Central memory CD8-positive, alpha-beta T cell (primary cell): Measurements from ENCODE around the gene AKR1C8.
"Not testable (repeated sequence)": the region's sequence is repeated elsewhere in the genome, so short reads cannot be mapped to it uniquely, and the experiment has no call there.

ENCODE experiments used
- ATAC-seq: fragments of 150-1000 bp; cut with Tn5 transposase; replicated peaks from 2 replicates; pipeline ENCODE4 v1.10.0; 2022; ENCODE audit warnings: mild to moderate bottlenecking, moderate FRiP score, moderate number of reproducible peaks; ENCODE audit not compliant: poor library complexity, severe bottlenecking; ENCODE audit errors: extremely low read depth
- DNase-seq, 2 donors: peaks; one replicate each; pipeline ENCODE4 v3.0.0; 2021; ENCODE audit warnings: low spot score in 2 of 2
- H3K27ac Mint-ChIP-seq: one replicate; pipeline ENCODE4 v1.8.0; 2022; ENCODE audit warnings: low read depth, mild to moderate bottlenecking, moderate library complexity, mixed read lengths
- H3K27me3 Mint-ChIP-seq: one replicate; pipeline ENCODE4 v1.8.0; 2022; ENCODE audit warnings: mixed read lengths
- H3K36me3 Mint-ChIP-seq: one replicate; pipeline ENCODE4 v1.8.0; 2022; ENCODE audit warnings: mild to moderate bottlenecking, moderate library complexity, mixed read lengths; ENCODE audit not compliant: insufficient read depth
- H3K4me1 Mint-ChIP-seq: one replicate; pipeline ENCODE4 v1.8.0; 2022; ENCODE audit warnings: mixed read lengths
- H3K4me3 Mint-ChIP-seq: one replicate; pipeline ENCODE4 v1.8.0; 2022; ENCODE audit warnings: mild to moderate bottlenecking, moderate library complexity, mixed read lengths
- H3K9me3 Mint-ChIP-seq: one replicate; pipeline ENCODE4 v1.8.0; 2022; ENCODE audit warnings: mixed read lengths

Gene AKR1C8

DNA sequence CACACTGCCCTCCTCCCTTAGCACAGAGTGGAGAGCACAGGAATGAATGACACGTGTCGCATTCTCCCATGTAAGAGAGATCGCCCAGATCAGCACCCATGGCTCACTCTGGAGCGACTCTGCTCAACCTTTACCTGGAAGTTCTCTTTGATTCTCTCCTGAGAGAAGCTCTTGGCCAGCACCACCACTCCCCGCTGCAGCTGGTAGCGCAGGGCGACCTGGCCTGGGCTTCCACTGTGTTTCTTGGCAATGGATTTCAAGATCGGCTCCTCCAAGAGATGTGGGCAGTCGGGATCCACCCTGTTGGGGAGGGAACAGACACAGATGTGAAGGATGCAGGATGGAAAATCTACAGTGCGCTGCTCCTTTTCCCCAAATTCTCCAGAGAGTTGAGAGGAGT, 27.4 kb downstream of the AKR1C8 start:
- DNase-seq: no peak
- H3K27ac Mint-ChIP-seq: no peak overlapping the region
- H3K4me1 Mint-ChIP-seq: no peaks in the 10 kb centered on the region
- H3K36me3 Mint-ChIP-seq: no peaks in the 10 kb centered on the region
- peaks cover 9% of the 10 kb centered on the region for H3K9me3 Mint-ChIP-seq
- peaks cover 16% of the 10 kb centered on the region for H3K27me3 Mint-ChIP-seq
- H3K4me3 Mint-ChIP-seq: no peak overlapping the region
- no peak for ATAC-seq

DNA sequence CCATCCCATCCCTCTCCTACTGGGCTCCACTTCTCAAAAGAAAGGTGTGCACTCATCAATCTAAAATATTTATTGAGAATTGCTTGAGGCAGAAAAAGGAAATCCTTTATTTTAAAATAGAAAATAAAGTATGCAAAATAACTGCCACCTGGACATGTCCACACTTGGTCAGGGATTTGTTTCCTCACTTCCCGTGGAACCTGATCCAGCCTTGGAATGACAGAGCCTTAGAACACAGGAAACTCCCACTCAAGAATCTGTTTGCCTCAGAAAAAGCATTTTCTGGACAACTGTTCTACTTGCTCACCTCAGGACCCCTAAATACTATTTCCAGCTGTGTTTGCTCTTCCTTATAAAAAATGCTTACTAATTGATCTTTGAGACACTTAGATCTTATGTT, 29.0 kb downstream of the AKR1C8 start:
- H3K4me3 Mint-ChIP-seq: no peak overlapping the region
- ATAC-seq (no peak), DNase-seq (no peak)
- peaks cover 6% of the 10 kb centered on the region for H3K9me3 Mint-ChIP-seq
- H3K36me3 Mint-ChIP-seq: no peaks in the 10 kb centered on the region
- peaks cover 9% of the 10 kb centered on the region for H3K27me3 Mint-ChIP-seq
- no peaks in the 10 kb centered on the region for H3K4me1 Mint-ChIP-seq
- no peak overlapping the region for H3K27ac Mint-ChIP-seq

DNA sequence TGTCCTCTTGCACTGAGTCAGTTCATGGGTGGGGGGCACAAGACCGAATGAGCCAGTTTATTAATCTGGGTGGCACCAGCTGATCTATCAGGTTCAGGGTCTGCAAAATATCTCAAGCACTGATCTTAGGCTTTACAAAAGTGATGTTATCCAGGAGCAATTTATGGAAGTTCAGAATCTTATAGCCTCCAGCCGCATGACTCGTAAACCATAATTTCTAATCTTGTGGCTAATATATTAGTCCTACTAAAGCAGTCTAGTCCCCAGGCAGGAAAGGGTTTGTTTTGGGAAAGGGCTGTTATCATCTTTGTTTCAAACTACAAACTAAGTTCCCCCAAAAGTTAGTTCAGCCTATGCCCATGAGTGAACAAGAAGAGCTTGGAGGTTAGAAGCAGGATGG, 33.9 kb downstream of the AKR1C8 start:
- ATAC-seq (no peak), DNase-seq (no peak)
- H3K4me1 Mint-ChIP-seq: no peaks in the 10 kb centered on the region
- H3K27ac Mint-ChIP-seq: no peak overlapping the region
- H3K4me3 Mint-ChIP-seq: no peak overlapping the region
- H3K27me3 Mint-ChIP-seq: no peaks in the 10 kb centered on the region
- H3K9me3 Mint-ChIP-seq: peaks cover 6% of the 10 kb centered on the region
- H3K36me3 Mint-ChIP-seq: no peaks in the 10 kb centered on the region

DNA sequence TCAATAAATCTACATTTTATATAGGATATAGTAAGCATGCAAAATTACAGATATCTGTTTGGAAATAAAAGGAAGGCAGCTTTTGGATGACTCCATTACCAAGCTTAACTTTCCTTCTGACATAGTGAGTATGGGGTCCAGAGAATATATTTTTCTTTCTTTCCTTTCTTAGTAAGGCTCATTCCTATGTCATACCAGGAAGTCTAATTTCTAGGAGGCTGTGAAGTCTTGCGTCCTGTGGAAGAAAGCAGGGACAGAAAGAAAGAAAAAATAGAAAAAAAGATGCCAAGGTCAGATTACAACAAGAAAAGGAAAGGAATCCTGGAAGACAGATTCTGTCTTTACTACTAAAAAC, 36.3 kb downstream of the AKR1C8 start:
- Mint-ChIP-seq H3K27ac (no peak overlapping the region), H3K4me1 (no peaks in the 10 kb centered on the region), H3K4me3 (no peak overlapping the region), H3K36me3 (no peaks in the 10 kb centered on the region), H3K27me3 (no peaks in the 10 kb centered on the region), H3K9me3 (peaks cover 6% of the 10 kb centered on the region)
- DNase-seq: no peak
- ATAC-seq: no peak

DNA sequence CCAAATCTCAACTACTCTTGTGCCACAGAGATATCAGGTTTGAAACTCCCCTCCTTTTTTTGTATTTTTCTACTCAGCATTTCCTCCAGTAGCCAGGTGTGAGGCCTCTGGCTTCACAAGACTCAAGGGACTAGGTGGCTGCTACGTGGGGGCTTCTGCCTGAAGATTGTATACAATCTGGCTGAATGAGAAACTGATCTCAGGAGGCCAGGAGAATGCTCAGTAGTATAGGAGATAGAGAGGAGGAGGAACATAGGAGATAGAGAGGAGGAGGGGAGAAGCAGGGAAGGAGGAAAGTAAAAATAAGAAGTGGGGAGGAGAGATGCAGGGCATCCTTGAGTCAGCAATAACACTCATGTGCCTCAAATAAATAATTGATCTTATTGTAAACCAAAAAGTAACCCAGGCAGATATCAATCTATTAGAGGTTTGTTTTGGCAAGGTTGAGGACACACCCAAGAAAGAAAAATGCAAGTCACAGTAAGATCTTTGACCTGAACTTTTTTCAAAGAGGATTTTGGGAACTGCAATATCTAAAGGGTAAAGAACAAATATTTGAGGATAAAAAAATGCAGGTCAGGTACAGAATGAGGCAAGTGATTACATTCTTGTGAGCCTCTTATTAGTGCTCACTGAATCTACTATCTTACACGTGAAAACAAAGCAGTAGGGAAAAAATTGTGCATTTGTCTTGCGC, 36.8 kb downstream of the AKR1C8 start:
- Mint-ChIP-seq H3K9me3 (peaks cover 8% of the 10 kb centered on the region), H3K36me3 (no peaks in the 10 kb centered on the region), H3K4me1 (no peaks in the 10 kb centered on the region), H3K27me3 (no peaks in the 10 kb centered on the region), H3K27ac (no peak overlapping the region), H3K4me3 (no peak overlapping the region)
- DNase-seq (no peak), ATAC-seq (no peak)

DNA sequence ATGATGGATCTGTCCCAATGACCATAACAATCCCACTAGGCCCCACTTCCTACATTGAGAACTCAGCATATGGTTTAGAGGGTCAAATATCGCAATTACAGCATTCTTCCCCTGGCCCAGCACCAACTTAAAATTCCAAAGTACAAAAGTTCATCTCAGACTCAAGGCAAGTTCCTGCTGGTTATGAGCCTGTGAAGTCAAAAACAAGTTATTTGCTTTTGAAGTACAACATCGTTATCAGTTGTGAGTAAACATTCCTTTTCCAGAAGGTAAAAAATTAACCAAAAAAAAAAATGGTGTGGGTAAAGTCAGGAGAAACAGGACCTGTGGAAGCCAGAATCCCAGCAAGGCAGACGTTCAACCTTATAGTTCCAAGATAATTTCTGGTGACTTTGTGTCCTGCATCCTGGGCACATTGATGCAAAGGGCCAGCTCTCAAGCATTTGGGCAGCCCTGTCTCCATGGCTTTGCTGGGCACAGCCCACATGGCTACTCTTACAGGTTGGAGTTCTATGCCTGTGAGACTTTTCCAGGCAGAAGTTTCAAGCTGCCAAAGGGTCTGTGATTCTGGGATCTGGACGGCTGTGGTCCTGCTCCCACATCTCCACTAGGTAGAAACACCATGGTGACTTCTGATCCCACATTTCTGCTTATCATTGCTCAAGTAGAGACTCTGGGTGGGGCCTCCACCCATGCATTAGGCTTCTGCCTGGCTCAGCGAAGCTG, 37.5 kb downstream of the AKR1C8 start:
- Mint-ChIP-seq H3K4me1 (no peaks in the 10 kb centered on the region), H3K27me3 (no peaks in the 10 kb centered on the region), H3K4me3 (no peak overlapping the region), H3K9me3 (peaks cover 10% of the 10 kb centered on the region), H3K36me3 (no peaks in the 10 kb centered on the region), H3K27ac (no peak overlapping the region)
- no peak for DNase-seq
- ATAC-seq: no peak

DNA sequence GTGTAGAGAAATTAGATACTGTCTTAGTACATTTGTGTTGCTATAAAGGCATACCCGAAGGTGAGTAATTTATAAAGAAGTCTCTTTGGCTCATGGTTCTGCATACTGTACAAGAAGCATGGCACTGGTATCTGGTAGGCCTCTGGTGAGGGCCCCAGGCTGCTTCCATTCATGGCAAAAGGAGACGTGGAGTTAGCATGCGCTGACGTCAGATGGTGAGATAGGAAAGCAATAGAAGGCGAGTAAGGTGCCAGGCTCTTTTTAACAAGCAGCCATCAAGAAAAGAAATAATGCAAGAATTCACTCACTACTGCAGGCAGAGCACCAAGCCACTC, 38.1 kb downstream of the AKR1C8 start:
- no peaks in the 10 kb centered on the region for H3K36me3 Mint-ChIP-seq
- no peak overlapping the region for H3K4me3 Mint-ChIP-seq
- DNase-seq (no peak), ATAC-seq (no peak)
- no peak overlapping the region for H3K27ac Mint-ChIP-seq
- peaks cover 10% of the 10 kb centered on the region for H3K9me3 Mint-ChIP-seq
- H3K27me3 Mint-ChIP-seq: no peaks in the 10 kb centered on the region
- H3K4me1 Mint-ChIP-seq: no peaks in the 10 kb centered on the region

DNA sequence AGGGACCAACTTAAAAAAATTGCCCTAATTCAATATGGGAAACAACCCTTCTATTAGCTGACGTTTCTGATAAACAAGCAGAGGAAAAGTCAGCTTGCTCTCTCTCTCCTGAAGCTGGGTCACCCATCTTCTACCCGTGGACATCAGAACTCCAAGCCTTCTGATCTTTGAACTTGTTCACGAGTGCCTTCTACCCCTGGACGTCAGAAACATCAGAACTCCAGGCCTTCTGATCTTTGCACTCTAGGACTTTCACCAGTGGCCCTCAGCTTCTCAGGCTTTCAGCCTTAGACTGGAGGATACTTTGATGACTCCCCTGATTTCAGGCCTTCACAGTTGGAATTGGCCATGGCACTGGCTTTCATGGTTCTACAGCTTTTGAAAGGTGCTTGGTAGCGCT, 41.8 kb downstream of the AKR1C8 start:
- Mint-ChIP-seq H3K36me3 (no peaks in the 10 kb centered on the region), H3K27me3 (no peaks in the 10 kb centered on the region), H3K9me3 (peaks cover 10% of the 10 kb centered on the region), H3K27ac (no peak overlapping the region), H3K4me1 (no peaks in the 10 kb centered on the region), H3K4me3 (no peak overlapping the region)
- no peak for DNase-seq
- no peak for ATAC-seq

DNA sequence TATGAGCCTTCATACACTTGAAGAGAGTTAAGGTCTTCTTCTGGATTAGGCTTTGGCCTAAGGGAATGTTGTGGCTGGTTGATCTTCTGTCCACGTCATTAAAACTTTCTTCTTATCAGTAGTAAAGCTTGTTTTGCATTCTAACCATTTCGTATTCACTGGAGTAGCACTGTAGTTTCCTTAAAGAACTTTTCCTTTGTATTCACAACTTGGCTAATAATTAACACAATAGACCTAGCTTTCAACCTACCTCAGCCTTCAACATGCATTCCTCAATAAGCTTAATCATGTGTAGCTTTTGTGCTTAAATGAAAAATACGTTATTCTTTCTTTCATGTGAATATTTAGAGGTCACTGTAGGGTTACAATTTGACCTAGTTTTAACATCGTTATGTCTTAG, 42.8 kb downstream of the AKR1C8 start:
- no peak overlapping the region for H3K4me3 Mint-ChIP-seq
- H3K9me3 Mint-ChIP-seq: peaks cover 16% of the 10 kb centered on the region
- H3K27ac Mint-ChIP-seq: no peak overlapping the region
- H3K4me1 Mint-ChIP-seq: no peaks in the 10 kb centered on the region
- no peaks in the 10 kb centered on the region for H3K27me3 Mint-ChIP-seq
- DNase-seq: no peak
- no peaks in the 10 kb centered on the region for H3K36me3 Mint-ChIP-seq
- no peak for ATAC-seq

DNA sequence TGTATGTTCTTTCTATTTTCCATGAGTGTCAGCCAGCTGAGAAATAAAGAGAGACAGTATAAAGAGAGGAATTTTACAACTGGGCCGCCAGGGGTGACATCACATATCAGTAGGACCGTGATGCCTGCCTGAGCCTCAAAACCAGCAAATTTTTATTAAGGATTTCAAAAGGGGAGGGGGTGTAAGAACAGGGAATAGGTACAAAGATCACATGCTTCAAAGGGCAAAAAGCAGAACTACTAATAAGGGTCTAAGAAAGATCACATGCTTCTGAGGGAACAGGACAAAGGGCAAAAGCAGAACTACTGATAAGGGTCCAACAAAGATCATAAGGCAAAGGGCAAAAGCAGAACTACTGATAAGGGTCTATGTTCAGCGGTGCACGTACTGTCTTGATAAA, 47.3 kb downstream of the AKR1C8 start:
- DNase-seq, H3K36me3 Mint-ChIP-seq, H3K4me3 Mint-ChIP-seq, H3K9me3 Mint-ChIP-seq, H3K4me1 Mint-ChIP-seq, H3K27me3 Mint-ChIP-seq, ATAC-seq, H3K27ac Mint-ChIP-seq: not testable (repeated sequence)

DNA sequence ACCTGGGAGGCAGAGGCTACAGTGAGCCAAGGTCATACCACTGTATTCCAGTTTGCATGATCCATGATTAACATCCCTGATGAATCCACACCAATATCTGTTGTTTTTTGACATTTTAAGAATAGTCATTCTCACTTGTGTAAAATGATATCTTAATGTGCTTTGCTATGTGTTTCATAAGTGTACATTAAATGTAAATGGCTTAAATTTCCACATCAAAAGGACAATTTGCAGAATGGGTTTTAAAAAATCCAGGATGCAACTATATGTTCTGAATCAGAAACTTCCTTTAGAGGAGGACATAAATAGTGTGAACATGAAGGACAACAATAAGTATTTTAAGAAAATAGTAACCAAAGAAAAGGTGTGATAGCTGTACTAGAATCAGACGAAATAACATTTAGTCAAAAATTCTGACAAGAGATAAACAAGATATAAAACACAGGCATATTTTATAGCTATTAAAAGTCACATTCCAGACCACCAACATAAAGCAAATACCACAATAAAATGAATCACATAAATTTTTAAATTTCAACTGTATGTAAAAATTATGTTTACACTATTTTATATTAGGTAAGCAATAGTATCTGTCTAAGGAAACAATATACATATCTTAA, 48.4 kb downstream of the AKR1C8 start:
- Mint-ChIP-seq H3K4me1 (no peaks in the 10 kb centered on the region), H3K36me3 (no peaks in the 10 kb centered on the region), H3K4me3 (no peak overlapping the region), H3K27me3 (no peaks in the 10 kb centered on the region), H3K27ac (no peak overlapping the region), H3K9me3 (peaks cover 12% of the 10 kb centered on the region)
- ATAC-seq: no peak
- no peak for DNase-seq

DNA sequence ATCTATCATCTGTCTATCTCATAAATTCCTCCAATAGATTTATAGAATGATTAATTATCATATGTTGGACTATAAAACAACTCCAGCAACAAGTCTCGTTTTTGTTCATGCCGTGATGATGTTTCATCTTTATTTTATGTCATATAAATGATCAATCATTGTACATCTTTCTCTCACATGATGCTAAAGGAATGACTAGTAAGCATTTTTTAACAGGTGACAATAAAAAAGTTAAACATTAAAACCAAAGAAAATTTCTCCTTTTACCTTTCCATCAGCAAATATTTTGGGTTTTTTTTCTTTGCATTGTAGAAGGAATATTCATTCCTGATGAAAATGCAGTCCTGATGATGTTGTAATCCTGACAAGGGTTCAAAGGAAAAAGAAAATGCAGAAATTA, 49.4 kb downstream of the AKR1C8 start:
- no peaks in the 10 kb centered on the region for H3K4me1 Mint-ChIP-seq
- peaks cover 17% of the 10 kb centered on the region for H3K9me3 Mint-ChIP-seq
- DNase-seq (no peak), ATAC-seq (no peak)
- no peak overlapping the region for H3K4me3 Mint-ChIP-seq
- no peak overlapping the region for H3K27ac Mint-ChIP-seq
- H3K27me3 Mint-ChIP-seq: no peaks in the 10 kb centered on the region
- H3K36me3 Mint-ChIP-seq: no peaks in the 10 kb centered on the region

DNA sequence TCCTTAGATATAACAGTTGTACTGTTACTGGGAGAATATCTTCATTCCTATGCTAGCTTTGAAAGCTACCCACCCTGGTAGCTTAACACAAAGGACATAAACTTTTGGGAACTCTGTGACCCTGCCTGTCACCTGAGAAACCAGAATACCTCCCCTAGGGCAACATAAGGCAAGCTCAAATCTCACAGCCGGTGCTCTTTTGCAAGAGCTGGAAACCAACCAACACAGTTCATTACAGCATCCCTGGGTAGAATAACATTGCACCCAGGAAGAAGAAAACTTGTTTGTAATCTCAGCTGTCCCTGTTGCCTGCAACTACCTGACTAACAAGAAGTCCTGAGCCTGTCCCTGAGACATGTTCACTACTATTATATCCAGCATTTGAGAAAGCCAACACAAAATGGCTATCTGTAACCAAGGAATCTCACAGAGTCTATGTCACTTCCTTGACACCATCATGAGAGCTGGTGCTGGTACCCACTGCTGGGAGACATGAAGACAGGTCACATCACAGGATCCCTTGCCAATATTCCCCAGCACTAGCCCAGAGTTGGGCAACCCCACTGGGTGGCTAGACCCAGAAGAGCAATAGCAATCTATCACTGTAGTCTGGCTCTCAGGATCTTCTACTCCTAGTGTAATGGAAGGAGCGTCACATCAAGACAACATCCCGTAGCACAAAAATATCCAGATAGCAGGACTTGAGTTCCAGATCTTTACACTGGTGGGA, 59.5 kb downstream of the AKR1C8 start:
- Mint-ChIP-seq H3K36me3 (no peaks in the 10 kb centered on the region), H3K27ac (no peak overlapping the region), H3K27me3 (no peaks in the 10 kb centered on the region), H3K9me3 (peaks cover 11% of the 10 kb centered on the region), H3K4me1 (no peaks in the 10 kb centered on the region), H3K4me3 (no peak overlapping the region)
- DNase-seq (no peak), ATAC-seq (no peak)
